ENCODE data around the gene CDH3.

Gene CDH3

DNA sequence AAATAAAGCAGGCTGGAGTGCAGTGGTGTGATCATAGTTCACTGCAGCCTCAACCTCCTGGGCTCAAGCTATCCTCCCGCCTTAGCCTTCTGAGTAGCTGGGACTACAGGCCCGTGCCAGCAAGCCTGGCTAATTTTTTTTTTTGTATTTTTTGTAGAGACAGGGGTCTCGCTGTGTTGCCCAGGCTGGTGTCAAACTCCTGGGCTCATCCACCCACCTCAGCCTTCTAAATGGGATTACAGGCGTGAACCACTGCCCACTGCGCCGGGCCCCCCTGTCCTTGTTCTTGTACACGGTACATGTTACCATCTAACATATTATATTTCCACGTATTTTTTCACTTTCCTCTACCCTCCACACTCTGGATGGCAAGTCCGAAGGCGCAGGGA lies 3.1 kb upstream of the CDH3 start:
- peaks cover 26% of the 10 kb centered on the region for H3K27me3 ChIP-seq (ENCODE audit: control insufficient read depth, low read length)
- H3F3A ChIP-seq (ENCODE audit: control insufficient read depth, insufficient read depth): no peaks in the 10 kb centered on the region
- H3K9me2 ChIP-seq (replicated peaks; ENCODE audit: control insufficient read depth, low read length): no peaks in the 10 kb centered on the region
- H3K9me3 ChIP-seq (ENCODE audit: control insufficient read depth, insufficient read depth, low read length): no peaks in the 10 kb centered on the region
- no peak overlapping the region for H3K4me3 ChIP-seq (ENCODE audit: low read length)
- H3K36me3 ChIP-seq (ENCODE audit: control insufficient read depth, low read length): no peaks in the 10 kb centered on the region
- no peak overlapping the region for H3K27ac ChIP-seq (ENCODE audit: low read depth, low read length)
- H3K4me2 ChIP-seq (ENCODE audit: low read length): no peak overlapping the region
- H3K4me1 ChIP-seq (ENCODE audit: control insufficient read depth, low read length): peaks cover 13% of the 10 kb centered on the region
- TF ChIP-seq EZH2phosphoT487 (IDR thresholded peaks at IDR 0.05; ENCODE audit: borderline replicate concordance, low read length): no peak
- TF ChIP-seq, protein P1, sequence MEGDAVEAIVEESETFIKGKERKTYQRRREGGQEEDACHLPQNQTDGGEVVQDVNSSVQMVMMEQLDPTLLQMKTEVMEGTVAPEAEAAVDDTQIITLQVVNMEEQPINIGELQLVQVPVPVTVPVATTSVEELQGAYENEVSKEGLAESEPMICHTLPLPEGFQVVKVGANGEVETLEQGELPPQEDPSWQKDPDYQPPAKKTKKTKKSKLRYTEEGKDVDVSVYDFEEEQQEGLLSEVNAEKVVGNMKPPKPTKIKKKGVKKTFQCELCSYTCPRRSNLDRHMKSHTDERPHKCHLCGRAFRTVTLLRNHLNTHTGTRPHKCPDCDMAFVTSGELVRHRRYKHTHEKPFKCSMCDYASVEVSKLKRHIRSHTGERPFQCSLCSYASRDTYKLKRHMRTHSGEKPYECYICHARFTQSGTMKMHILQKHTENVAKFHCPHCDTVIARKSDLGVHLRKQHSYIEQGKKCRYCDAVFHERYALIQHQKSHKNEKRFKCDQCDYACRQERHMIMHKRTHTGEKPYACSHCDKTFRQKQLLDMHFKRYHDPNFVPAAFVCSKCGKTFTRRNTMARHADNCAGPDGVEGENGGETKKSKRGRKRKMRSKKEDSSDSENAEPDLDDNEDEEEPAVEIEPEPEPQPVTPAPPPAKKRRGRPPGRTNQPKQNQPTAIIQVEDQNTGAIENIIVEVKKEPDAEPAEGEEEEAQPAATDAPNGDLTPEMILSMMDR (IDR thresholded peaks at IDR 0.05; ENCODE audit: low read depth, low read length, poor library complexity, severe bottlenecking): no peak
- no peaks in the 10 kb centered on the region for H4K20me1 ChIP-seq (ENCODE audit: control insufficient read depth, insufficient read depth, low read depth, low read length)
- no peaks in the 10 kb centered on the region for H3K79me2 ChIP-seq (ENCODE audit: control insufficient read depth, low read length)

DNA sequence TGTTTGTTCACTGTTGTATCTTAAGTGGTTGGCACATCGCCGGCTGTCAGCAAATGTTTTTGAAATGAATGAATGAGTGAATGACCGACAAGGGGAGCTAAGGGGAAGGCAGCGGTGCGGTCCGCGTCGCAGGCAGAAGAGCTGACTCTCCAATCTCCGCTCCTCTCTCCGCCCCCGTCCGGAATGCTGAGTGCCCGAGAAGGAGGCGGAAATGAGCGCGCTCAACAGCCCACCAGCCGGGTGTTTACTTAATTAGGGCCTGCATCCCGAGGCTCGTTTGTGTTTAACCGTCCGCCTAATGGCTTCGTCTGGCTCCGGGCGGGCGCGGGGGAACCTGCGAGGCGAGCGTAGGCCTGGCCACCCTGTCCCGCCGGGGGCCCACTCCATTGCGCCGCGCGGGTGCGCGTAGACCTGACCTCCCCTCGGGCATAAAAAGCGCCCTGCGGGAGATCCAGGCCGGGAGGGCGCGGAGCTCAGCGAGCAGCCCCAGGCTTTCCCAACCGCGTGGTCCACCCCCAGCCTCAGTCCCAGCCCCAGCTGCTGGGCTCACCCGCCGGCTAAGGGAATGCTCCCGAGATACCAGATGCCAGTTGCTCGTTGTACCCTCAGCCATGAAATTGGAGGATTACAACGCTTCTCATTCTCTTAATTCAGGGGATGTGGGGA lies 2.5 kb upstream of the CDH3 start:
- Histone ChIP-seq H3K79me2 (ENCODE audit: control insufficient read depth, low read length) (no peaks in the 10 kb centered on the region), H3K9me3 (ENCODE audit: control insufficient read depth, insufficient read depth, low read length) (no peaks in the 10 kb centered on the region), H3K9me2 (replicated peaks; ENCODE audit: control insufficient read depth, low read length) (no peaks in the 10 kb centered on the region), H3K36me3 (ENCODE audit: control insufficient read depth, low read length) (no peaks in the 10 kb centered on the region), H4K20me1 (ENCODE audit: control insufficient read depth, insufficient read depth, low read depth, low read length) (no peaks in the 10 kb centered on the region), H3K27me3 (ENCODE audit: control insufficient read depth, low read length) (peaks cover 31% of the 10 kb centered on the region), H3F3A (ENCODE audit: control insufficient read depth, insufficient read depth) (no peaks in the 10 kb centered on the region), H3K4me3 (ENCODE audit: low read length) (no peak overlapping the region), H3K4me1 (ENCODE audit: control insufficient read depth, low read length) (peaks cover 13% of the 10 kb centered on the region), H3K4me2 (ENCODE audit: low read length) (no peak overlapping the region), H3K27ac (ENCODE audit: low read depth, low read length) (no peak overlapping the region)
- TF ChIP-seq, protein P1 (IDR thresholded peaks at IDR 0.05; ENCODE audit: low read depth, low read length, poor library complexity, severe bottlenecking): no peak
- TF ChIP-seq EZH2phosphoT487 (IDR thresholded peaks at IDR 0.05; ENCODE audit: borderline replicate concordance, low read length): no peak

DNA sequence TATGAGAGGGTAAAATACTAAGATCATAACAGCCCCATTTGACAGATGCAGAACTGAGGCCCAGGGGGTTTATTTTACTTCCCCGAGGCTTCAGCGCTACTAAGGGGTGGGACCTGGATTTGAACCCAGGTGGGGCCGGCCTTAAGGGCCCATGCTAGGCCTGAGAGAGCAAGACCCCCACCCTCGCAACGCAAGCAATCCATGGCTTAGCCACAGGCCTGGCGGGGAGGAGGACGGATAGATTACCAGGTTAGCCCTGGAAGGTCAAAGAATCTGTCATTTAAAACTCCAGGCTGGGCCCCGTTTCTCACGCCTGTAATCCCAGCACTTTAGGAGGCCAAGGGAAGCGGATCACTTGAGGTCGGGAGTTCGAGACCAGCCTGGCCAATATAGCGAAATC lies 1.9 kb upstream of the CDH3 start:
- H3K27me3 ChIP-seq (ENCODE audit: control insufficient read depth, low read length): peaks cover 35% of the 10 kb centered on the region
- H3K9me3 ChIP-seq (ENCODE audit: control insufficient read depth, insufficient read depth, low read length): no peaks in the 10 kb centered on the region
- H3F3A ChIP-seq (ENCODE audit: control insufficient read depth, insufficient read depth): no peaks in the 10 kb centered on the region
- peaks cover 13% of the 10 kb centered on the region for H3K4me1 ChIP-seq (ENCODE audit: control insufficient read depth, low read length)
- no peak for TF ChIP-seq EZH2phosphoT487 (IDR thresholded peaks at IDR 0.05; ENCODE audit: borderline replicate concordance, low read length)
- TF ChIP-seq, protein P1 (IDR thresholded peaks at IDR 0.05; ENCODE audit: low read depth, low read length, poor library complexity, severe bottlenecking): no peak
- no peak overlapping the region for H3K4me3 ChIP-seq (ENCODE audit: low read length)
- H3K9me2 ChIP-seq (replicated peaks; ENCODE audit: control insufficient read depth, low read length): no peaks in the 10 kb centered on the region
- no peaks in the 10 kb centered on the region for H4K20me1 ChIP-seq (ENCODE audit: control insufficient read depth, insufficient read depth, low read depth, low read length)
- H3K27ac ChIP-seq (ENCODE audit: low read depth, low read length): no peak overlapping the region
- H3K79me2 ChIP-seq (ENCODE audit: control insufficient read depth, low read length): no peaks in the 10 kb centered on the region
- H3K4me2 ChIP-seq (ENCODE audit: low read length): no peak overlapping the region
- H3K36me3 ChIP-seq (ENCODE audit: control insufficient read depth, low read length): no peaks in the 10 kb centered on the region

Data from DOHH2 (cell line).